ENCODE data around the gene GPC6.

DNA sequence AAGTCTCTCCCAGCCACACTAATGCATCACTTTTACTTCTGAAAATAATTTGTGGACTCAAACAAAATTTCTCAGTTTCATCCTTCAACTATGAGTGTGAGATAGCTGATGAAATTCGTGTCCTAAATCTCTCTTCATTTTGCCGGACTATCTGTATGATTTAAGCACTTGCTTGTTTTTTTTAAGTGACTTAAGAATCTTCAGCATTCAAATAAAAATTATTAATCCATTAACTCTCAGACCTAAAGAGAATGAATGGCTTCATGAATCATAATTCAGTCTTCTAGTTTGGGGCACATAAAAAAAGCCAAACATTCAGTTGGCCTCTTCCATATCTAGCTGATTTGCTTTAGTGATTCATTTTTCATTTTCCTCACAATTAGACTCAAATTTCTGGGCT is 673.4 kb downstream of the GPC6 start:
- TF ChIP-seq, protein P1, sequence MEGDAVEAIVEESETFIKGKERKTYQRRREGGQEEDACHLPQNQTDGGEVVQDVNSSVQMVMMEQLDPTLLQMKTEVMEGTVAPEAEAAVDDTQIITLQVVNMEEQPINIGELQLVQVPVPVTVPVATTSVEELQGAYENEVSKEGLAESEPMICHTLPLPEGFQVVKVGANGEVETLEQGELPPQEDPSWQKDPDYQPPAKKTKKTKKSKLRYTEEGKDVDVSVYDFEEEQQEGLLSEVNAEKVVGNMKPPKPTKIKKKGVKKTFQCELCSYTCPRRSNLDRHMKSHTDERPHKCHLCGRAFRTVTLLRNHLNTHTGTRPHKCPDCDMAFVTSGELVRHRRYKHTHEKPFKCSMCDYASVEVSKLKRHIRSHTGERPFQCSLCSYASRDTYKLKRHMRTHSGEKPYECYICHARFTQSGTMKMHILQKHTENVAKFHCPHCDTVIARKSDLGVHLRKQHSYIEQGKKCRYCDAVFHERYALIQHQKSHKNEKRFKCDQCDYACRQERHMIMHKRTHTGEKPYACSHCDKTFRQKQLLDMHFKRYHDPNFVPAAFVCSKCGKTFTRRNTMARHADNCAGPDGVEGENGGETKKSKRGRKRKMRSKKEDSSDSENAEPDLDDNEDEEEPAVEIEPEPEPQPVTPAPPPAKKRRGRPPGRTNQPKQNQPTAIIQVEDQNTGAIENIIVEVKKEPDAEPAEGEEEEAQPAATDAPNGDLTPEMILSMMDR (conservative IDR thresholded peaks at IDR 0.05) = no peak
- TF ChIP-seq ZFX (IDR thresholded peaks at IDR 0.05) = no peak
